DMS153 treated with DMSO at 0.1 percent for 48 hours (cell line): ENCODE measurements around the gene SPINK5.

Experiments
- DNase-seq: peaks from one replicate; lab custom pipeline; 2025; ENCODE audit not compliant: unreplicated experiment; lab: John Stamatoyannopoulos, UW

The SPINK5 gene

DNA sequence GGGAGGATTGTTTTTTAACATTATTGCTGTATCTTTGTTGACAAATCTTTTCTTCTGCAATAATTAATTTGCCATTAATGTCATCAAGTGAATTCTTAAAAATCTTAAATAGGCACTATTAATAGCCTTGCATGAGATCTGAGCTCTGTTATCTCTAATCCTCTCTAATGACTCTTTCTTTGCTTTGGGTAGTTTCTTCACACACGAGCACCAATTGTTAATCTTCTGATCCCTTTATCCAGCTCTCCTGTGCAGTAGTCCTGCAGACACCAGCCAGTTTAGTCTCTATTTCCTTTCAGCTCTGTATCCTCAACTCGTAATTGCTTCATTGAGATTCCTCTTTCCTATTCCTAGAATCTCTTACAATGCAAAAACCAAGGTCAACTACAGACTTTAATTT lies 112.7 kb downstream of the SPINK5 start:
- DNase-seq, result no peak

DNA sequence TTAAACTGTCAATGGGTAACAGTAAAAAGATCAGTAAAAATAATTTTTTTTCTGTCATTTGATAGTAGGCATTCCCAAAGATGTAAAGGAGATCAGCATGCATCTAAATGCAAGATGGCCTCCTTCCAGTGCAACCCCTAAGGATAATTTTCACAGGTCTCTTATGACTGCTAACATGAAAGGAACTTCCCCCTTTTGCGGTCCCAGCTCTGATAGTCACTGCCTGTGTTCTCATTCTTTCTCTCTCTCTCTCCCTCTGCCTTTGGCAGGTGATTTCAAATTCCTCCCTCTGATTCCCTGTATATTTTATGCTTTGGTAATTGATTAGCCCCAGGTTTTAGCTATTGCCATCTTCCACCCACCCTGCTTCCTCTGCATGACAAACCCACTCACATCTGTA lies 113.4 kb downstream of the SPINK5 start:
- no peak for DNase-seq

DNA sequence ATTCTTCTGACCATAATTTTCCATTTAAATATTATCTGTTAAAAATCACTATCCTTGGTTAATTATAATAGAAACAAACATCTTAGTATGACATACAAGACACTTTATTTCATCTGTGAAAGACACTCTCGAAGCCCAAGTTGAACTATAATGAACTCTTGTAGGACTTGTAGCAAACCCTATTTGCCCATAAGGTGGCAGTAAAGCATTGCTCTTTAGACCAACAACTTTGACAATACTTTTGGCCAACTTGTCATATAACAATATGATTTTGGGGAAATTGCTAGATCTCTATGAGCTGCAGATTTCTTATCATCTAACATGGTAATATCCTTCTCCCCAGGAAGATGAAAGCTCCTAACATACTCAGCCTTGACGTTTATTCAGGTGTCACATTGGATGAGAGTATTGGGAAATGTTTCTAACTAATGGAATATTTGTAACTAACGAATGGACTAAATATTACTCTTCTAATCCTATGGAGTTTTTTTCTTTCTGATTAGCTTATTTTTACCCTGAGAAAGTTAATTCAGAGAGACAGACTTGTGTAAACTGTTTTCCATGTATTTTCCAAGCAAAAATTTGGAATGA lies 115.5 kb downstream of the SPINK5 start:
- DNase-seq, result peak; percentile 14

DNA sequence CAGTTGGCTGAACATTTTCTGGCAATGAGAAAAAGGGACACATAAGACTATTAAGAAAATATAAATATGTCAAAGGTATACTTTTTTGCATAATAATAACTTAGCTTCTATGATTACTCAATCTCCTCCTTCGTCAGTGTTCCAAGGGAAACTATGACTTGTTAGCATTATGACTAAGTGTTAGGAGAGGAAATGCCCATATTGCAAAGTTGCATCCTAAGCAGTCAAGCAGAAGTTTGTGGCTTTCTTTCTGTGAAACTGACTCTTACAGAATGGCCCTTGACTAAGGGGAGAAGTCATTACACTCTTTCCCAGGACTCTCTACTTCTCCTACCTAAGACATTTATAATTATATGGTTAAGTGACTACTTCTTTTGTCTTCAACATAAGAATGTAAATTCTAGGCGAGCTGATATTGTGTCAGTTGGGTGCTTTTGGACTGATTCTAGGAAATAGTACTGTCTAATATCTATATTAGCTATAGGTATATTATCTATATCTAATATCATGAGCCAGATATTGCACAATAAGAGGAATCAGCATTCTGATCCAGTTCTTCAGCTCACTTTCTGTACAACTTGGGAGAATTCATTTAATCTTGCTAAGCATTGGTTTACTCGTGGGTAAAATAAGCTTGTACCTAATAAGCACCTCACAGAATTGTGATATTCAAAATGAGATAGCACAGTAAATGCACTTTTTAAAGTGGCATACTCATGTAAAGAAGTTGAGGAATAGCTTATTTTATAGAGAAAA lies 122.6 kb downstream of the SPINK5 start:
- DNase-seq, result no peak
